GM19043 (cell line): ENCODE measurements around the gene TRPC1.
"Not testable (repeated sequence)": the region's sequence is repeated elsewhere in the genome, so short reads cannot be mapped to it uniquely, and the experiment has no call there.

Experiments used
- ATAC-seq: cut with Tn5 transposase; IDR thresholded peaks from one replicate; pipeline ENCODE4 v1.9.1; 2021; ENCODE audit warnings: low read depth; ENCODE audit not compliant: unreplicated experiment

The TRPC1 gene

GRCh38 chr3:142750531-142750930 lies 26.7 kb downstream of the TRPC1 start:
- ATAC-seq = not testable (repeated sequence)

GRCh38 chr3:142752605-142753004 lies 28.8 kb downstream of the TRPC1 start:
- ATAC-seq = not testable (repeated sequence)

GRCh38 chr3:142754494-142754893 lies 30.7 kb downstream of the TRPC1 start:
- ATAC-seq = no peak

GRCh38 chr3:142768338-142768737 lies 44.5 kb downstream of the TRPC1 start:
- ATAC-seq = no peak

GRCh38 chr3:142777927-142778326 lies 54.1 kb downstream of the TRPC1 start:
- no peak for ATAC-seq

GRCh38 chr3:142778541-142778940 lies 54.7 kb downstream of the TRPC1 start:
- no peak for ATAC-seq

GRCh38 chr3:142779591-142779990 lies 55.8 kb downstream of the TRPC1 start:
- ATAC-seq = no peak

- ATAC-seq = no peak
These were observed 58.8 kb downstream of the TRPC1 start for GRCh38 chr3:142782616-142783015.

- no peak for ATAC-seq
These were observed 60.4 kb downstream of the TRPC1 start for GRCh38 chr3:142784228-142784627.

GRCh38 chr3:142785996-142786395 lies 62.2 kb downstream of the TRPC1 start:
- ATAC-seq = no peak

- ATAC-seq = no peak
These were observed 63.9 kb downstream of the TRPC1 start for GRCh38 chr3:142787719-142788118.

- ATAC-seq = no peak
These were observed 70.7 kb downstream of the TRPC1 start for GRCh38 chr3:142794508-142794907.

GRCh38 chr3:142795332-142795731 lies 71.5 kb downstream of the TRPC1 start:
- no peak for ATAC-seq

GRCh38 chr3:142796823-142797222 lies 73.0 kb downstream of the TRPC1 start:
- no peak for ATAC-seq

GRCh38 chr3:142801746-142802145 lies 77.9 kb downstream of the TRPC1 start:
- no peak for ATAC-seq

- ATAC-seq = no peak
These were observed 79.1 kb downstream of the TRPC1 start for GRCh38 chr3:142802891-142803290.

GRCh38 chr3:142808103-142808917 lies 84.5 kb downstream of the TRPC1 start:
- ATAC-seq = no peak

- ATAC-seq = no peak
These were observed 85.4 kb downstream of the TRPC1 start for GRCh38 chr3:142809259-142809658.

GRCh38 chr3:142815803-142816202 lies 92.0 kb downstream of the TRPC1 start:
- no peak for ATAC-seq

GRCh38 chr3:142817356-142817755 lies 93.5 kb downstream of the TRPC1 start:
- no peak for ATAC-seq

- ATAC-seq = no peak
These were observed 94.1 kb downstream of the TRPC1 start for GRCh38 chr3:142817897-142818296.

GRCh38 chr3:142818651-142819050 lies 94.8 kb downstream of the TRPC1 start:
- ATAC-seq = no peak

- ATAC-seq = no peak
These were observed 95.3 kb downstream of the TRPC1 start for GRCh38 chr3:142819179-142819578.
